IPS-11a (cell line): ENCODE results near the gene ZNF587.
"Not testable (repeated sequence)": the region's sequence is repeated elsewhere in the genome, so short reads cannot be mapped to it uniquely, and the experiment has no call there.

Experiments
- H3K4me3 ChIP-seq: one replicate; pipeline ENCODE4 v1.5.1; 2013; ENCODE audit warnings: low read depth, low read length, control low read depth

Gene ZNF587

GRCh38 chr19:57886046-57886445, 36.4 kb downstream of the ZNF587 start:
- H3K4me3 ChIP-seq = no peak overlapping the region

DNA sequence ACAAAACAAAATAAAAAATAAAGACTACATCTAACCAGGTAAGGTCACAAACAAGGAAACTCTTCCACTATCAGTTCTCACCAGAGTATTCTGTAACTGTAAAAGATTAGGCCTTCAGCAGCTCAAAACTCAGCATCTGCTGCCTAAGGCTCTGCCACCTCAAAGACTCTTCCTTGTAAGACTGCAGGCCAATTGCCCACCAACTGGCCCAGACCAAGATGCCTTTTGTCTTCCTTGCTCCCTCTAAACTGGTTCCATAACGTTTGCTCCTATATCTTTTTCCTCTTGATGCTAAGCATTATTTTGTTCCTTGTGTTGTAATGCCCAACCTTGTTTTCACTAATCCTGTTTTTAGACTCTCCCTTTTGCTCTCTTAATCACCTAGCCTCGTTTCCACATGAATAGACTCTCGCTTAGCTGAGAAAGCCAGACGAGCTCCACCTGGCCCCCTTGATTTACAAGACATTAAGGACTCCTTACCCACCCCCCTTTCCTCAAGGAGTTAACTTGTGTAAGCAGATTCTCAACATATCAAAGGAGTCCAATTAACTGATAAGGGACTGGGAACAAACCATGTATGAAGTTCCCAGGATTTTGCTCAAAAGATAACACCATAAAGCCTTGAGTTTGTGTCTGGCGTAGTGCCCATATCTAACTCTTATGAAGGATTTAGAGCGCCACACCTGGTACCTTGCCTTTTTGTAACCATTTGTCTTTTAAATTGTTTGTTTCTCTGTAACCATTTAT, 37.7 kb downstream of the ZNF587 start:
- H3K4me3 ChIP-seq = peak overlapping the region; percentile 85

DNA sequence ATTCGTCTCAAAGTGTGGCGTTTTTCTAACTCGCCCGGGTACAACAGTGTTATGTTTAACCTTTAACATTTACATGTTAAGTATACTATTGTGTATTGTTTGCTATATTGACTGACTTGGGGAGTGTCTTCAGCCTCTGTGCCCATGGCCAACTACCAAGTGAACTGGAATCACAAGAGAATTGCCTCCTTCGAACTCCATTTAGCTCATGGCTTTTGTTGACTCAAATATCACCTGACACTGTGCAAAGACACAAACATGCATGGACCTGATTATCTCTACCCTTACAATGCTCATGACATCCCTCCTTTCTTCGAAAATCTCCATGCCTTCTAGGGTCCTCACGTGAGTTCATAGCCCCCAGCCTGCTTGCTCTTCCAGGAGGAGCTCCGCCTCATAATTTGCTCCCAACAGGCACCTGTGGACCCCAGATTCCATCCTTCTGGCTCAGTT, 38.5 kb downstream of the ZNF587 start:
- H3K4me3 ChIP-seq = peak overlapping the region; percentile 85

GRCh38 chr19:57888560-57889231, 39.0 kb downstream of the ZNF587 start, which contains the start of gene ZNF814:
Gene ZNF814, minus strand, starts transcription at chr19:57889037. Its CDS starts 235 bp downstream, at chr19:57888802.
- H3K4me3 ChIP-seq = peak within 1 kb of the TSS; percentile 85

GRCh38 chr19:57890706-57891105, 41.0 kb downstream of the ZNF587 start:
- not testable (repeated sequence) for H3K4me3 ChIP-seq

- H3K4me3 ChIP-seq = no peak overlapping the region
These were observed 50.7 kb downstream of the ZNF587 start for GRCh38 chr19:57900311-57900710.

DNA sequence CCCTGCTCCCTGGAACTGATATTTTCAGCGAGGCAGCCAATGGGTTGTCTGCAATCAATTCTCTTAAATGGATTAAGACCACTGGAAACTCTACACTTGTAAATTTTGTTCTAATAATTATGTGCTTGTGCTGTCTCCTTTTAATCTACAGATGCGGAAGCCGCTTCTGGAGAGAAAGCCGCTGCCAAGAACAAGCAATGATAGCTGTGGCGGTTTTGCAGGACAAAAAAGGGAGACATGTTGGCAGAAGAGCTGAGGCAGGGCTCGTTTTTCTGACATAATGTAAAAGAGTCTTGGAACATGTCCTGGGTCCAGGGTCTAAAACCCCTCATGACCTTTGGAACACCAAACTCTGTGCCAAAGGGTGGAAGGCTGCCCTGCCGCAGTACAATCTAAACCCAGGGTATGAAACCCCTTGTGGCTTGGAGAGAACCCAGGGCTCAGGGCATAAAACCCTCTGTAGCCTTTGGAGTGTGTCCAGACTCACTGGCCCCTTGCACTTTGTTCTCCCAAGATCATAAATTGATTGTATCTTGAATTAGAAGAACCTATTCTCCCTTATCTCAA, 54.0 kb downstream of the ZNF587 start:
- no peak overlapping the region for H3K4me3 ChIP-seq

- no peak overlapping the region for H3K4me3 ChIP-seq
These were observed 55.6 kb downstream of the ZNF587 start for GRCh38 chr19:57905258-57905657.

DNA sequence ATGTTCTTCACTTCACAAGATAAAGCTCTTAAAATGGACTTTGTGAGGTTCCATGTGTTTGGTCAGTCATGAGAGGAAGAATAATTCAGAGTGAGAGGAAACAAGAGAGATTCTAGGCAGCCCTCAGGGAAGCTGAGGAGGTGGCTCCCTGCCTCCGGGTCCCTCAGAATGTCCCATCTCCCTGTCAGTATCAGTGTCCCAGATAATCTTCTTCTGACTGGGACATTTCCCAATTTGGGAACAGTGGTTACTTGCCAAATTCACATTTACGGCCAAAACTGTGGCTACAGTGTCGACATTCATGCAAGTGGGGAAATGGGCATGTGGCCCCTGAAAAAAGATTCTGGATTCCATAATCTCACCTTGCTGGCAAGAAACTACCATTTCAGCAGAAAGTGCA, 57.7 kb downstream of the ZNF587 start:
- H3K4me3 ChIP-seq = no peak overlapping the region

- no peak overlapping the region for H3K4me3 ChIP-seq
These were observed 64.9 kb downstream of the ZNF587 start for GRCh38 chr19:57914531-57914930.
